HG02588 (cell line): ENCODE data around the gene DGKE.

Source experiments
- ATAC-seq: cut with Tn5 transposase; IDR thresholded peaks from one replicate; pipeline ENCODE4 v1.9.1; 2021; ENCODE audit warnings: mild to moderate bottlenecking, moderate library complexity; ENCODE audit not compliant: unreplicated experiment

Gene DGKE

GRCh38 chr17:56887552-56888467 is 53.9 kb downstream of the DGKE start:
- no peak for ATAC-seq

DNA sequence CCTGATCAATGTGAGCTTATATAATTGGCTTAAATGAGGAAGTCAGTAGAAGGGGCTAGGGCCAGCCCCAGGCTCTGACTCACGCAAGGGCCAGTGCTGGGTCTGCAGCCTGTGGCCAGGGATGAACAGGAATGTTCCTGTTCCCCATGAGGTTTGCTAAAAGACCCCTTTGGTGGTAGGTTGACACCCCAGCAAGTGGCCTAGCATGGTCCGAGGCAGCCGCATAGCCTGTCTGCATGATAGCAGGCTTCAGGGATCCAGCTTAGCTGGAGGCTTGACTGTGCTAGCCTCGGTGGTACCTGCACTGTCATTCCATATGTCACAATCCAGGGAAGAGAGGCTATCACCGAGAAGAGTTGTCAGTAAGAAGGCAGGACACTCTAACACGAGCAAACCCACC is 56.4 kb downstream of the DGKE start:
- no peak for ATAC-seq

DNA sequence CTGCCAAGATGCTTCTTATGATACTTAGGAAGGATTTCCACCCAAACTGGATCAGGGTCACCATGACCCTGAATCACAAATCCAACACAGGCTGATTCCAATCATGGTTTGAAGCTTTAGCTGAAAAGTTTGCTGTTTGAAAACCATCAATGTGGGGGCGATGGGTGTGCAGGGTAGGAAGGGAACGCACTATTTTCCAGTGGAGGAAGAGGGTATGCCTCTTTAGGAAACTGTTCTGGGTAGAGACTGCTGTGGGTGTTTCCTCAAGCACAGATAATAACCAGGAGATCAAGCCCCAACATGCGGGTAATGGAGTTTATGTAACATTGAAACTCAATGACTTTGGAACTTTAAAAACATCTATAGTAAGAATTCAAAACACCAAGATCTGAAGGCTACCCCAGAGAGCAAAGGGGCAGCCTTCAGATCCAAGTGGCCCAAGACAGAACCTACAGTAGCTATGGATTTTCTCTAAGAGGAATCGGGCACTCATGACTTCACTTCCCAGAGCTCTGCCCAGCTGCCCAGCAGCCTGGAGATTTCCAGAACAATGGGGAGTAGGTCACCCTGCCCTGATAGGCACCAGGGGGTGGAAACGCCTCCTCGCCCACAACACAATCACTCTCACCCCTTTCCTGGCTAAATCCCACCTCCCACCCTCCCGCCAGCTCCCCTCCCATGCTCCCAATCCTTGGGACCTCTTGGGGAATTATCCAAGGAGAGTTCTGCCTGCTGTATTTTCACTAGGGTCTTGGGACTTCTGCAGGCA is 57.1 kb downstream of the DGKE start:
- ATAC-seq, result no peak

- ATAC-seq, result no peak
Measured at GRCh38 chr17:56891751-56892150, 57.8 kb downstream of the DGKE start.

GRCh38 chr17:56892333-56892732 is 58.4 kb downstream of the DGKE start:
- ATAC-seq, result no peak

- ATAC-seq, result no peak
Measured at GRCh38 chr17:56893503-56893902, 59.6 kb downstream of the DGKE start.

DNA sequence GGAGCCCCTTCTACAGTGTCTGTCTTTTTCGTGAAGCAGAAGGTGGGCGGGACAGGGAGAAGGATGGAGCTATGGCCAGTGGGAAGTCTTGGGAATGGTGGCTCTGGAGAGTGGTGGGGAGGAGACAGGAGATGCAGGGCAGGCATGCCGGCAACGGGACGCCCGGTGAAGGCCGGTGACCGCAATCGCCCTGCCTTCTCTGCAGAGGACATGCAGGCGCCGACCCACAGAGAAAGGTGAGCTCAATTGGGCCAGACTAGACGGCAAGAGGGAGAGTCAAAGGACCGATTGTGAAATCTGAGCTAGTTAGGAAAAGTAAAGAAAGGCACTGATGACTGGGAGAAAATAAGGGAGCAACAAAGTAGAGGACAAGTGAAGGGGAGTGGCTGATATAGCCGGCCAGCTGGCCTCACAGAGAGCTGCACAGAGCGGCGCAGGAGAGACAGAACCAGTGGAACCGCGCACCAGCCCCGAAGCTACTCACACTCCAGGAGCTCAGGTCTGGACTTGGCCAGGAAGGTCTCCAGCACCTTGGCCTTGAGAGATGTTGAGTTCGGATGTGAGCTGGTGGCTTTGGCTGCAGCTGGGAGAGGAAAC is 61.0 kb downstream of the DGKE start:
- no peak for ATAC-seq

DNA sequence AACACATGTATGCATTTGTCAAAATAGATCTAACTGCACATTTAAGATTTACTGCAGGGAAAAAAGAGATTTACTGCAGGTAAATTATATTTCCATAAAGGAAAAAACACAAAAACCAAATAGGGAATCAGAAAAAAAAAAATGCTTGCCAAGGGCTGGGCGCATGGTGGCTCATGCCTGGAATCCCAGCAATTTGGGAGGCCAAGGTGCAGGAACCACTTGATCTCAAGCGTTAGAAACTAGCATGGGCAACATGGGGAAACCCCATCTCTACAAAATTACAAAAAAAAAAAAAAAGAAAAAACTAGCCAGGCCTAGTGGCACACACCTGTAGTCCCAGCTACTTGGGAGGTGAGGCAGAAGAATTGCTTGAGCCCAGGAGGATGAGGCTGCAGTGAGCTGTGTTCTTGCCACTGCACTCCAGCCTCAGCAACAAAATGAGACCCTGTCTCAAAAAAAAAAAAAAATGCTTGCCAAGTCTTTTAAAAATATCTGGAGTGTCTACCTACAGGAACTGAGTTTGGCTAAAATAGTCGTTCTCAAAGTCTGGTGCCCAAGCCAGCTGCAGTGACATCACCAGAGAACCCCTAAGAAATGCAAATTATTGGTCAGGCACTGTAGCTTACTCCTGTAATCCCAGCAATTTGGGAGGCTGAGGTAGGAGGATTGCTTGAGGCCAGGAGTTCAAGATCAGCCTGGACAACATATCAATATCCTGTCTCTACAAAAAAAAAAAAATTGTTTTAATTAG is 62.4 kb downstream of the DGKE start:
- ATAC-seq, result no peak

- ATAC-seq, result no peak
Measured at GRCh38 chr17:56896968-56897359, 63.0 kb downstream of the DGKE start.

- no peak for ATAC-seq
Measured at GRCh38 chr17:56897646-56898424, 63.9 kb downstream of the DGKE start.

DNA sequence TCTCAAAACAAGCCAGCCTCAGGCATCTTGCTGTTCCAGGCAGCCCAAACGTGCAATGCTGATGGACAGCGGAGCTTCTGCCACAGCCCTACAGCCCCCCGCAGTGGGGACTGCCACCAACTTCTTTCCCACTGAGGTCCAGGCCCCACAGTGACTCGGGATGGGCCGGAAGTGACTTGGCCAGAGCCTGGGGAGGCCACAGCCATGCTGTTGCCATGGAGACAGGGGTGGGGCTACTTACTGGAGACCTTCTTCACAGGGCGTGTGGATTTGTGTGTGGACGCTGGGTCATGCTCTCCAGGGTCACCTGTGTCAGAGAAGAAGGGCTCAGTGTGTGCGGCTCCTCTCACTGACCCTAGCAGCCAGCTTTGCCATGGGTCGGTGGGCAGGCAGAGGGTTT is 64.9 kb downstream of the DGKE start:
- ATAC-seq, result no peak

DNA sequence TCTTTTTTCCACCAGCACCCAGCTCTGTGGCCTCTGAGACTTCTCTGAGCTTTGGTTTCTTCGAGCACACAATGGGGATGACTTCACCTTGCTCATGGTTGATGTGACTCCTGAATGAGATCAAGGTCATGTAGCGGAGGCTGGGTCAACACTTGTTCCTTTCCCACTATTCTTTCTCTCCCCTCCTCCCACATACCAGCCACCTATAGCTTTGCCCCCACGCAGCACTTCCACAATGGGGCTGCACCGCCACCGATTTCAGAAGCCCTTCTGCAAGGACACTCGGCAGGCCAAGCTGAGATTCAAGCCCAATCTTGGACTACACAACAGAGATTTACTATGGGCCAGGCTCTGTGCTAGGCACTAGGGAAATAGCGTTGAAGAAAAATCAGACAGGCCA is 65.5 kb downstream of the DGKE start:
- ATAC-seq, result no peak

GRCh38 chr17:56902348-56902747 is 68.4 kb downstream of the DGKE start:
- no peak for ATAC-seq

- no peak for ATAC-seq
Measured at GRCh38 chr17:56903560-56903959, 69.6 kb downstream of the DGKE start.

- peak; percentile 81 for ATAC-seq
Measured at GRCh38 chr17:56908001-56908542, 74.1 kb downstream of the DGKE start.

- no peak for ATAC-seq
Measured at GRCh38 chr17:56909742-56910508, 76.0 kb downstream of the DGKE start.

- no peak for ATAC-seq
Measured at GRCh38 chr17:56910509-56911235, 76.7 kb downstream of the DGKE start.
